ENCODE data around the gene LONP1. TPM values are rescaled to one million over a fixed set of nuclear protein-coding genes. Genes with fewer than 3 reads are reported as not detected.
A peak's percentile ranks its signal among the peaks of the same experiment; 100 is the strongest.

The LONP1 gene
- polyA plus RNA-seq, 3 donors: 12.1 to 37.2 (median 13.8) TPM

DNA sequence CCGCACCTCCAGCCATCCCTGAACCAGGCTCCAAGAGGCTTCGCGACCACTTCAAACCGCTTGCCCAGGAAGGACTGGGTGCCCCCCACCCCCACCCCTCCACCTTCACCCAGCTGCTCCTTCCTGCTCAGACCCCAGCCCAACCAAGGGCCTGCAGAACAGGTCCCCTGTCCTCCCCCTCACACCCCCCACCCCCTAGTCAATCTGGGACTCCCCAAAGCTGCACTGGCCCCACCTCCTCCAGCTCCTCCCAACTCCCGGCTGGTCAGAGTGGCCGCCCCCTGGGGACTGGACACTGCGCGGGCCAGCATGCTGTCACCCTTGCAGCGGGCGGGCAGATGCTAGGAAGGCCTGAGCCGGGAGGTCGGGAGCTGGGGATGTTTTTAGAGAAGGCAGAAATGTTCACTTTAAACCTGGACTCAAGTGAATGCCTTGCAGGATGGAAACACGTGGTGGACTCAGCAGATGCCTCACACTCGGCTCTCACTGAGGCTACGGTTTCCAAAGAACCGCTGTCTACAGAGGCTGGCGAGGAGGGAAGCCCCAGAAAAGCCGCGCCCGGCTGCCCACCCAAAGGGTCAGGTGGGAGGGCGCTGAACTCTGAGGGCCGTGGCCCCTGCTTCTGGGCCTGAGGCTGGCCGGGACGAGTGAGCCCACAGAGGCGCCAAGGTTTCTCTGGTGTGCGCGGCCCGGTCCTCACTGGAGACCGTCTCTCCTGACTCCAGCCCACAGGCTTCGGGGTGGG, 21.9 kb downstream of the LONP1 start:
- Histone ChIP-seq H3K27ac (ENCODE audit: low read depth in 1 of 2, low read length in 2 of 2) (no peak overlapping the region), H3K9ac (ENCODE audit: insufficient read depth, low read length, poor library complexity, severe bottlenecking) (no peak overlapping the region), H3K27me3 (ENCODE audit: control insufficient read depth in 2 of 2, insufficient read depth in 2 of 2, low read length in 2 of 2) (no peaks in the 10 kb centered on the region), H3K36me3 (replicated peaks in 1 of 2; ENCODE audit: control insufficient read depth in 1 of 2, insufficient read depth in 2 of 2, low read length in 2 of 2) (peaks cover 68 to 69% of the 10 kb centered on the region in 2 donors), H3K4me2 (replicated peaks; ENCODE audit: extremely low read depth, low read length, poor library complexity, severe bottlenecking) (no peak overlapping the region), H2AFZ (ENCODE audit: insufficient read depth, low read depth, low read length, poor library complexity, severe bottlenecking) (no peak overlapping the region), H3K9me3 (replicated peaks in 1 of 2; ENCODE audit: control insufficient read depth in 1 of 2, insufficient read depth in 1 of 2, low read length in 2 of 2) (no peaks in the 10 kb centered on the region), H3K4me1 (ENCODE audit: control insufficient read depth in 1 of 2, insufficient read depth in 2 of 2, low read length in 2 of 2) (no peaks in the 10 kb centered on the region), H3K79me2 (ENCODE audit: insufficient read depth, low read length) (peaks cover 24% of the 10 kb centered on the region), H4K20me1 (ENCODE audit: insufficient read depth, low read length) (peaks cover 50% of the 10 kb centered on the region), H3K4me3 (replicated peaks in 1 of 3; ENCODE audit: low read depth in 2 of 3, low read length in 3 of 3) (no peak overlapping the region)
- 94% methylated on average over 23 of the region's 30 CpGs for WGBS (ENCODE audit: insufficient coverage)
- DNase-seq: no peak
- Mint-ChIP-seq H3K27me3 (ENCODE audit: low read depth in 3 of 3) (peaks cover 0 to 1% (median 0%) of the 10 kb centered on the region in 3 donors), H3K4me1 (no peaks in the 10 kb centered on the region), H3K4me3 (no peak overlapping the region), H3K27ac (peak overlapping the region in 1 of 7 donors; percentile 42), H3K36me3 (peaks cover 38 to 72% of the 10 kb centered on the region in 2 donors), H3K9me3 (peaks cover 0 to 3% (median 0%) of the 10 kb centered on the region in 7 donors)
- TF ChIP-seq CTCF (IDR thresholded peaks at IDR 0.05): no peak
- intact Hi-C loops (cut with micrococcal nuclease): no loop called here

- 81% methylated on average over 23 of the region's 25 CpGs for WGBS (ENCODE audit: insufficient coverage)
These were observed 22.7 kb downstream of the LONP1 start for GRCh38 chr19:5697022-5697889.

More at GRCh38 chr19:5697022-5697889, 22.7 kb downstream of the LONP1 start:
- no peak overlapping the region for H3K4me2 ChIP-seq (replicated peaks; ENCODE audit: extremely low read depth, low read length, poor library complexity, severe bottlenecking)
- intact Hi-C loops (cut with micrococcal nuclease): no loop called here
- Mint-ChIP-seq H3K9me3 (peaks cover 0 to 3% (median 0%) of the 10 kb centered on the region in 7 donors), H3K27me3 (ENCODE audit: low read depth in 3 of 3) (peaks cover 0 to 1% (median 0%) of the 10 kb centered on the region in 3 donors), H3K27ac (peak overlapping the region in 2 of 7 donors; percentile 42 to 57), H3K4me3 (no peak overlapping the region), H3K4me1 (peaks cover 2% of the 10 kb centered on the region), H3K36me3 (peaks cover 45 to 77% of the 10 kb centered on the region in 2 donors)
- no peak for TF ChIP-seq CTCF (IDR thresholded peaks at IDR 0.05)
- peak overlapping the region in 1 of 2 donors; percentile 8 for H3K27ac ChIP-seq (ENCODE audit: low read depth in 1 of 2, low read length in 2 of 2)
- no peak overlapping the region for H3K4me3 ChIP-seq (replicated peaks in 1 of 3; ENCODE audit: low read depth in 2 of 3, low read length in 3 of 3)
- H3K27me3 ChIP-seq (ENCODE audit: control insufficient read depth in 2 of 2, insufficient read depth in 2 of 2, low read length in 2 of 2): no peaks in the 10 kb centered on the region
- peaks cover 0 to under 1% of the 10 kb centered on the region in 2 donors for H3K4me1 ChIP-seq (ENCODE audit: control insufficient read depth in 1 of 2, insufficient read depth in 2 of 2, low read length in 2 of 2)
- H3K79me2 ChIP-seq (ENCODE audit: insufficient read depth, low read length): peaks cover 32% of the 10 kb centered on the region
- peaks cover 58% of the 10 kb centered on the region for H4K20me1 ChIP-seq (ENCODE audit: insufficient read depth, low read length)
- no peak overlapping the region for H3K9ac ChIP-seq (ENCODE audit: insufficient read depth, low read length, poor library complexity, severe bottlenecking)
- DNase-seq: no peak
- H3K36me3 ChIP-seq (replicated peaks in 1 of 2; ENCODE audit: control insufficient read depth in 1 of 2, insufficient read depth in 2 of 2, low read length in 2 of 2): peaks cover 76% of the 10 kb centered on the region in 2 donors
- H3K9me3 ChIP-seq (replicated peaks in 1 of 2; ENCODE audit: control insufficient read depth in 1 of 2, insufficient read depth in 1 of 2, low read length in 2 of 2): no peaks in the 10 kb centered on the region
- H2AFZ ChIP-seq (ENCODE audit: insufficient read depth, low read depth, low read length, poor library complexity, severe bottlenecking): no peak overlapping the region
